K562 (cell line): Measurements from ENCODE around the gene ZNF319. TPM values are rescaled to one million over a fixed set of nuclear protein-coding genes. Genes with fewer than 3 reads are reported as not detected.

Source experiments
- CCNT2 ChIP-seq: IDR thresholded peaks from 2 replicates; pipeline ENCODE4 v1.6.1; 2011; ENCODE audit warnings: borderline replicate concordance, low read depth, mild to moderate bottlenecking, moderate library complexity, mixed read lengths, low read length; ENCODE audit not compliant: insufficient read length; ENCODE audit errors: extremely low read depth
- DIDO1 ChIP-seq: fragments of 450-650 bp; IDR thresholded peaks from 2 replicates; pipeline ENCODE4 v1.6.1; 2016; ENCODE audit warnings: low read depth, missing biosample characterization, missing genetic modification characterization
- FOS ChIP-seq: IDR thresholded peaks from 3 replicates; pipeline ENCODE4 v1.6.1; 2011; ENCODE audit not compliant: insufficient read length; ENCODE audit errors: extremely low read depth
- HNRNPH1 ChIP-seq: fragments of 200-400 bp; formaldehyde crosslinking; optimal IDR thresholded peaks from 2 replicates; pipeline ENCODE3; 2017; ENCODE audit warnings: low read depth, mild to moderate bottlenecking, low read length, moderate library complexity
- POLR2H ChIP-seq: IDR thresholded peaks from 2 replicates; pipeline ENCODE4 v1.6.1; 2016; ENCODE audit warnings: missing genetic modification characterization, low read depth, mild to moderate bottlenecking, control low read depth, missing compliant biosample characterization, moderate library complexity
- SAFB2 ChIP-seq: fragments of 200-400 bp; formaldehyde crosslinking; IDR thresholded peaks from 2 replicates; pipeline ENCODE4 v1.6.1; 2018; ENCODE audit warnings: borderline replicate concordance, low read length, low read depth, moderate library complexity; ENCODE audit not compliant: severe bottlenecking
- SRF ChIP-seq, 2 experiments: fragments of 250-450, 450-650 bp in 1 of 2; sonication (Bioruptor Pico) in 1 of 2; sonication (generic) in 1 of 2; formaldehyde crosslinking; IDR thresholded peaks; 2 replicates each; pipeline versions ENCODE4 v1.5.0 to v1.5.1; 2020 to 2022; ENCODE audit warnings: mild to moderate bottlenecking in 1 of 2, missing genetic modification reagents in 1 of 2
- ZNF75A ChIP-seq: fragments of 450-650 bp; formaldehyde crosslinking; IDR thresholded peaks from 2 replicates; pipeline ENCODE4 v1.4.0; 2020; ENCODE audit warnings: mild to moderate bottlenecking
- ZNF778 ChIP-seq: fragments of 450-650 bp; formaldehyde crosslinking; IDR thresholded peaks from 2 replicates; pipeline ENCODE4 v1.4.0; 2020; ENCODE audit warnings: mild to moderate bottlenecking, moderate library complexity
- polyA plus RNA-seq, 8 experiments: library from polyadenylated mRNA; depleted of rRNA in 4 of 8; stranded (reverse) in 5 of 8; unstranded in 3 of 8; fragments of >200 nt; fragmentation: Nextera tagmentation in 2 of 8; fragmentation: Illumina TruSeq in 1 of 8; extraction: Ambion mirVana in 2 of 8; extraction: Trizol in 1 of 8; gene quantifications; 2 replicates each; pipeline versions ENCODE4 v1.2.1 to v1.2.3, GENCODE V29; 2011 to 2014; ENCODE audit warnings: inconsistent platforms in 1 of 8, missing spikeins in 1 of 8
- total RNA-seq, 7 experiments: library from RNA; depleted of rRNA in 6 of 7; stranded (reverse); fragments of >200 nt in 6 of 7; fragmentation: Illumina TruSeq in 2 of 7; extraction: Trizol in 2 of 7; gene quantifications; 2 replicates each; pipeline versions ENCODE4 v1.2.1 to v1.2.3, GENCODE V29; 2011 to 2021; ENCODE audit warnings: low replicate concordance in 1 of 7
- TF ChIP-seq, protein P1 (sequence below): fragments of 450-650 bp; IDR thresholded peaks from 2 replicates; pipeline ENCODE4 v1.7.0; 2016; ENCODE audit warnings: borderline replicate concordance
- TF ChIP-seq, protein P2 (sequence below): fragments of 450-650 bp; IDR thresholded peaks from 2 replicates; pipeline ENCODE4 v1.6.1; 2018; ENCODE audit warnings: mild to moderate bottlenecking, low read depth; ENCODE audit not compliant: partially characterized antibody
- TF ChIP-seq, protein P3 (sequence below): fragments of 450-650 bp; formaldehyde crosslinking; IDR thresholded peaks from 2 replicates; pipeline ENCODE4 v1.4.0; 2020; ENCODE audit warnings: mild to moderate bottlenecking, moderate library complexity
- TF ChIP-seq, protein P4 (sequence below): sonication (generic); formaldehyde crosslinking; IDR thresholded peaks from 2 replicates; pipeline ENCODE4 v1.9.0; 2022; ENCODE audit warnings: mild to moderate bottlenecking, missing genetic modification reagents
- TF ChIP-seq, protein P5 (sequence below): IDR thresholded peaks from 2 replicates; pipeline ENCODE4 v1.6.1; 2011; ENCODE audit not compliant: insufficient read length; ENCODE audit errors: extremely low read depth
- TF ChIP-seq, protein P6 (sequence below): sonication (generic); formaldehyde crosslinking; IDR thresholded peaks from 2 replicates; pipeline ENCODE4 v1.8.0; 2022; ENCODE audit warnings: mild to moderate bottlenecking, missing genetic modification reagents, borderline replicate concordance

The ZNF319 gene
- total and polyA plus RNA-seq, 9 of the 15 experiments (the other 6 are each of a cell fraction or from before 2014, with no cell fraction given): 0.20 to 5.7 (median 1.4) TPM

DNA sequence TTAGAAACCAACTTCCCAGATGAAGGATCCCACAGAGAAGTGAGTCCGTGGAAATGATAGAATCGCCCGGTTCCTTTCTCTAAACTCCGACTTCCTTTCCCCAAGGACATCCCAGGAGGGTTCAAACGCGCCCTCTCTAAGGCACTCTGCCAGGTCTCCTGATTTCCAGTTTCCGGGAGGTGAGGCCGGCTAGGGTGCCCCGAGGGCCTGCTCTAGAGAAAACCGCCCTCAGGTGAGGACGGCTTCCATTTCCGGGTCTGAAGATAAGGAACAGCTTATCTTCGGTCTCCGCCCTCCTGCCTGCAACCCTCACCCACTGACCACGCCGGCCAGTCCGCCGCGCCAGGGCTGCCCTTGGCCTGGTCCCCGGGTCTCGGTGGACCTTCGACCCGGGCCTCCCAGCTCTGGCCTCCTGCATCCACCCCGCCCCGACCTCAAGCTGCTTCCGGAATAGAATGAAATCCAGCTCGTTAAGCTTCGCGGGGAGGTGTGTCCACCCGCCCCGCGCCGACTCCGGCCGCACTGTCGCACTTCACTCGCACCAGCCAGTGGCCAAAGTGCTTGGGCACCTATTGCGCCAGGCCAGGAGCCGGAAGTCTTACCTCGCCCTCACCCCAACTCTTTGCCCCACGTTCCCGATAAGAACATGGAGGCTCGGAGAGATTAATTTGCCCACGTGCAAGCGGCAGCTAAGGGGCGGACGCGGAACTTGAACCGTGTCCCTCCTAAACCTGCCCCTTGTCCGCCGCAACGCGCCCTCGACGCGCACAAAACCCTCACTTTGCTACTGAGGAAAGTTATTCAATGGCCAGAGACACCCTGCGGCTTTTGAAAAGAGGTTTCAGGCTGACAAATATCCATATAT lies 24.2 kb upstream of the ZNF319 start (continued):
- TF ChIP-seq, protein P1, sequence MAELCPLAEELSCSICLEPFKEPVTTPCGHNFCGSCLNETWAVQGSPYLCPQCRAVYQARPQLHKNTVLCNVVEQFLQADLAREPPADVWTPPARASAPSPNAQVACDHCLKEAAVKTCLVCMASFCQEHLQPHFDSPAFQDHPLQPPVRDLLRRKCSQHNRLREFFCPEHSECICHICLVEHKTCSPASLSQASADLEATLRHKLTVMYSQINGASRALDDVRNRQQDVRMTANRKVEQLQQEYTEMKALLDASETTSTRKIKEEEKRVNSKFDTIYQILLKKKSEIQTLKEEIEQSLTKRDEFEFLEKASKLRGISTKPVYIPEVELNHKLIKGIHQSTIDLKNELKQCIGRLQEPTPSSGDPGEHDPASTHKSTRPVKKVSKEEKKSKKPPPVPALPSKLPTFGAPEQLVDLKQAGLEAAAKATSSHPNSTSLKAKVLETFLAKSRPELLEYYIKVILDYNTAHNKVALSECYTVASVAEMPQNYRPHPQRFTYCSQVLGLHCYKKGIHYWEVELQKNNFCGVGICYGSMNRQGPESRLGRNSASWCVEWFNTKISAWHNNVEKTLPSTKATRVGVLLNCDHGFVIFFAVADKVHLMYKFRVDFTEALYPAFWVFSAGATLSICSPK: no peak
- TF ChIP-seq, protein P2, sequence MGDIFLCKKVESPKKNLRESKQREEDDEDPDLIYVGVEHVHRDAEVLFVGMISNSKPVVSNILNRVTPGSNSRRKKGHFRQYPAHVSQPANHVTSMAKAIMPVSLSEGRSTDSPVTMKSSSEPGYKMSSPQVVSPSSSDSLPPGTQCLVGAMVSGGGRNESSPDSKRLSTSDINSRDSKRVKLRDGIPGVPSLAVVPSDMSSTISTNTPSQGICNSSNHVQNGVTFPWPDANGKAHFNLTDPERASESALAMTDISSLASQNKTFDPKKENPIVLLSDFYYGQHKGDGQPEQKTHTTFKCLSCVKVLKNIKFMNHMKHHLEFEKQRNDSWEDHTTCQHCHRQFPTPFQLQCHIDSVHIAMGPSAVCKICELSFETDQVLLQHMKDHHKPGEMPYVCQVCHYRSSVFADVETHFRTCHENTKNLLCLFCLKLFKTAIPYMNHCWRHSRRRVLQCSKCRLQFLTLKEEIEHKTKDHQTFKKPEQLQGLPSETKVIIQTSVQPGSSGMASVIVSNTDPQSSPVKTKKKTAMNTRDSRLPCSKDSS: no peak
- TF ChIP-seq SAFB2 (no peak), POLR2H (no peak), ZNF778 (CRISPR knock-in tag) (no peak), FOS (no peak), SRF (CRISPR knock-in tag; IDR thresholded peaks at IDR 0.05) (no peak), HNRNPH1 (no peak), DIDO1 (tag) (no peak), ZNF75A (CRISPR knock-in tag) (no peak), CCNT2 (peak; percentile 28)
- TF ChIP-seq, protein P3, sequence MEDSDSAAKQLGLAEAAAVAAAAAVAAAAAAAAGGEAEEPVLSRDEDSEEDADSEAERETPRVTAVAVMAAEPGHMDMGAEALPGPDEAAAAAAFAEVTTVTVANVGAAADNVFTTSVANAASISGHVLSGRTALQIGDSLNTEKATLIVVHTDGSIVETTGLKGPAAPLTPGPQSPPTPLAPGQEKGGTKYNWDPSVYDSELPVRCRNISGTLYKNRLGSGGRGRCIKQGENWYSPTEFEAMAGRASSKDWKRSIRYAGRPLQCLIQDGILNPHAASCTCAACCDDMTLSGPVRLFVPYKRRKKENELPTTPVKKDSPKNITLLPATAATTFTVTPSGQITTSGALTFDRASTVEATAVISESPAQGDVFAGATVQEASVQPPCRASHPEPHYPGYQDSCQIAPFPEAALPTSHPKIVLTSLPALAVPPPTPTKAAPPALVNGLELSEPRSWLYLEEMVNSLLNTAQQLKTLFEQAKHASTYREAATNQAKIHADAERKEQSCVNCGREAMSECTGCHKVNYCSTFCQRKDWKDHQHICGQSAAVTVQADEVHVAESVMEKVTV (CRISPR knock-in tag): no peak
- TF ChIP-seq, protein P4, sequence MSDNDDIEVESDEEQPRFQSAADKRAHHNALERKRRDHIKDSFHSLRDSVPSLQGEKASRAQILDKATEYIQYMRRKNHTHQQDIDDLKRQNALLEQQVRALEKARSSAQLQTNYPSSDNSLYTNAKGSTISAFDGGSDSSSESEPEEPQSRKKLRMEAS (CRISPR knock-in tag): peak; percentile 45; the same call in 1 of the 2 replicates
- TF ChIP-seq, protein P5, sequence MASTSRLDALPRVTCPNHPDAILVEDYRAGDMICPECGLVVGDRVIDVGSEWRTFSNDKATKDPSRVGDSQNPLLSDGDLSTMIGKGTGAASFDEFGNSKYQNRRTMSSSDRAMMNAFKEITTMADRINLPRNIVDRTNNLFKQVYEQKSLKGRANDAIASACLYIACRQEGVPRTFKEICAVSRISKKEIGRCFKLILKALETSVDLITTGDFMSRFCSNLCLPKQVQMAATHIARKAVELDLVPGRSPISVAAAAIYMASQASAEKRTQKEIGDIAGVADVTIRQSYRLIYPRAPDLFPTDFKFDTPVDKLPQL: no peak
- TF ChIP-seq, protein P6, sequence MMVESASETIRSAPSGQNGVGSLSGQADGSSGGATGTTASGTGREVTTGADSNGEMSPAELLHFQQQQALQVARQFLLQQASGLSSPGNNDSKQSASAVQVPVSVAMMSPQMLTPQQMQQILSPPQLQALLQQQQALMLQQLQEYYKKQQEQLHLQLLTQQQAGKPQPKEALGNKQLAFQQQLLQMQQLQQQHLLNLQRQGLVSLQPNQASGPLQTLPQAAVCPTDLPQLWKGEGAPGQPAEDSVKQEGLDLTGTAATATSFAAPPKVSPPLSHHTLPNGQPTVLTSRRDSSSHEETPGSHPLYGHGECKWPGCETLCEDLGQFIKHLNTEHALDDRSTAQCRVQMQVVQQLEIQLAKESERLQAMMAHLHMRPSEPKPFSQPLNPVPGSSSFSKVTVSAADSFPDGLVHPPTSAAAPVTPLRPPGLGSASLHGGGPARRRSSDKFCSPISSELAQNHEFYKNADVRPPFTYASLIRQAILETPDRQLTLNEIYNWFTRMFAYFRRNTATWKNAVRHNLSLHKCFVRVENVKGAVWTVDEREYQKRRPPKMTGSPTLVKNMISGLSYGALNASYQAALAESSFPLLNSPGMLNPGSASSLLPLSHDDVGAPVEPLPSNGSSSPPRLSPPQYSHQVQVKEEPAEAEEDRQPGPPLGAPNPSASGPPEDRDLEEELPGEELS (CRISPR knock-in tag): no peak
